ENCODE data around the gene EME2. TPM values are rescaled to one million over a fixed set of nuclear protein-coding genes. Genes with fewer than 3 reads are reported as not detected.

EME2 gene
- total RNA-seq, 4 donors from 2014 or later, result 12.8 to 31.8 (median 22.0) TPM

DNA sequence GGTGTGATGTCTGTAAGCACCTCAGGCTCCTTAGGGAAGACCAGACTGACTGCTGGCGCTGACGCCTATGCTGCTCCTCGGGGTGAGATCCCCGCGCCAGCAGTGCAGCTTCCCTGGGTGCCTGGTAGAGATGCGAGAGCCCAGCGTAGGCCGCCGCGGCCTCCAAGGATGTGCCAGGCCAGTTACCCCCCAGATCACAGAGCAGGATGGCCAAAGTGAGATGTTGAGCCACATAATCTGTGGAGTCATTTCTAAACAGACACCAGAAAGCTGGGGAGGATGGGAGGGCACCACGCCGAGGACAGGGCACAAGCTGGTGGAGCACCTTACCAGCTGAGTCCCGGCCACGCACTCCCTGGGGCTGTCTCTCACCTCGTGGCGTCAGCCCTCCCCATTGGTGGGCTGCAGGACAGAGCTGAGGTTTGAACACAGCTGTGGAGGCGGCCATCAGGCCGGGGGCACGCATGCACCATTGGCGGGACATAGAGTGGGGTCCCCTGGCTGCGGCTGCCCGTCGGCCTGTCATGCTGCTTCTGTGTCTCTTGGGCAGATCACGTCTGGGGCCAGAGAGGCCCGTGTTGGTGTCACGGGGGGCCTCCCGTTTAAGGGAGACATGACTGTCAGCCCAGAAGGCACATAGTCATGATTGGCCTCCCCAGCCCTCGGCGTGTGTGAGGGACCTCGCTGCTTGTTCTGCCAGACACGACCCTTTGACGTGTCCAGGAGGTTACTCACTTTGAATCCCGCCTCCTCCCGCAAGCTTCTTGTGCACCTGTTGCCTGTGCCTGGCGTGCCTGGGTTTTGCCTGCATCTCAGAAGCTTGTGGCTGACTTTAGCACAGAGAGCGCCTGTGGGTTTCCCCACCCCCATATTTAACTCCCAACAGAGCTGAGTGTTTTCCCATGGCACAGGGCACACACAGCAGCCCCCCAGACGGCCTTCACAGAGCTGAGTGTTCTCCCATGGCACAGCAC lies 44.7 kb upstream of the EME2 start:
- Histone ChIP-seq H3K27me3 (no peaks in the 10 kb centered on the region), H3K4me1 (peaks cover 5 to 10% of the 10 kb centered on the region in 2 donors), H3K9me3 (no peaks in the 10 kb centered on the region), H3K36me3 (peaks cover 32% of the 10 kb centered on the region in 2 donors), H3K4me3 (replicated peaks in 1 of 3) (no peak overlapping the region), H3K27ac (no peak overlapping the region)
- DNase-seq, result no peak
- TF ChIP-seq, protein P1, sequence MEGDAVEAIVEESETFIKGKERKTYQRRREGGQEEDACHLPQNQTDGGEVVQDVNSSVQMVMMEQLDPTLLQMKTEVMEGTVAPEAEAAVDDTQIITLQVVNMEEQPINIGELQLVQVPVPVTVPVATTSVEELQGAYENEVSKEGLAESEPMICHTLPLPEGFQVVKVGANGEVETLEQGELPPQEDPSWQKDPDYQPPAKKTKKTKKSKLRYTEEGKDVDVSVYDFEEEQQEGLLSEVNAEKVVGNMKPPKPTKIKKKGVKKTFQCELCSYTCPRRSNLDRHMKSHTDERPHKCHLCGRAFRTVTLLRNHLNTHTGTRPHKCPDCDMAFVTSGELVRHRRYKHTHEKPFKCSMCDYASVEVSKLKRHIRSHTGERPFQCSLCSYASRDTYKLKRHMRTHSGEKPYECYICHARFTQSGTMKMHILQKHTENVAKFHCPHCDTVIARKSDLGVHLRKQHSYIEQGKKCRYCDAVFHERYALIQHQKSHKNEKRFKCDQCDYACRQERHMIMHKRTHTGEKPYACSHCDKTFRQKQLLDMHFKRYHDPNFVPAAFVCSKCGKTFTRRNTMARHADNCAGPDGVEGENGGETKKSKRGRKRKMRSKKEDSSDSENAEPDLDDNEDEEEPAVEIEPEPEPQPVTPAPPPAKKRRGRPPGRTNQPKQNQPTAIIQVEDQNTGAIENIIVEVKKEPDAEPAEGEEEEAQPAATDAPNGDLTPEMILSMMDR (IDR thresholded peaks at IDR 0.05), result no peak
- no peak for TF ChIP-seq POLR2A (IDR thresholded peaks at IDR 0.05)
- 92 to 93% methylated on average over 22 to 34 of the region's 37 CpGs for WGBS, 2 donors
- intact Hi-C loops (cut with DNase I), result no loop called here

DNA sequence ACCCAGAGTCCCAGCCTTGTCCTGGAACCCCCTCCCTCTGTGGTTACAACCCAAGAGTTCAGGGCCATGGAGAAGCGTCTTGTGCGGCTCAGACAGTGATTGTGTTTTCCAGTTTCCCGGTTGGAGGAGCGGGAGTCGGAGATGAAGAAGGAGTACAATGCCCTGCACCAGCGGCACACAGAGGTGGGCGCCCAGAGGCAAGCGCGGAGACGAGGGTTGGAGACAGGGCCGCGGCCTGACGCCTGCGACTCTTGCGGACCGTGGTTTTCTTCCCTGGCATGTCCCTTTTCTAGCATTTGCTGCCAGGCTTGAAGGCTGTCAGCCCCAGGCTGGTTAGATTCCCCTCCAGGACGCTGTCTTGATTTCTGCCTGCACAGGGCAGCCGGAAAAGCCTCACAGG lies 43.6 kb upstream of the EME2 start:
- Histone ChIP-seq H3K27me3 (no peaks in the 10 kb centered on the region), H3K4me1 (no peaks in the 10 kb centered on the region), H3K9me3 (no peaks in the 10 kb centered on the region), H3K36me3 (peaks cover 38 to 42% of the 10 kb centered on the region in 2 donors), H3K4me3 (replicated peaks in 1 of 3) (no peak overlapping the region), H3K27ac (no peak overlapping the region)
- no peak for DNase-seq
- TF ChIP-seq POLR2A (IDR thresholded peaks at IDR 0.05), result no peak
- TF ChIP-seq, protein P1 (IDR thresholded peaks at IDR 0.05), result no peak
- intact Hi-C loops (cut with DNase I), result no loop called here
- 95 to 97% methylated on average over 18 of the region's 18 CpGs for WGBS, 2 donors

DNA sequence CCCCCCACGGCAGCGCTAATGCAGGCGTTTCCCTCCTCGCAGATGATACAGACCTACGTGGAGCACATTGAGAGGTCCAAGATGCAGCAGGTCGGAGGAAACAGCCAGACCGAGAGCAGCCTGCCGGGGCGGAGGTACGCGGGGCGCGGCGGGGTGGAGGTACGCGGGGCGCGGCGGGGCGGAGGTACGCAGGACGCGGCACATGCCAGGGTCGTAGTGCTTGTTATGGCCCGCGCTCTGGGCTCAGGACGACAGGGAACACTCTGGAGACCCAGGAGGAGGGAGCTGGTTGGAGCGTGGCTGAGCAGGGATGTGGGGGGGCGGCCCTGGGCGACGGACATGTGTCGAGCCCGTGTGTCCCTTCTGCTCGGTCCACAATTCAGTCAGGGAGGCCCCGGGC lies 43.2 kb upstream of the EME2 start:
- H3K36me3 ChIP-seq, result peaks cover 42 to 47% of the 10 kb centered on the region in 2 donors
- TF ChIP-seq POLR2A (IDR thresholded peaks at IDR 0.05), result no peak
- TF ChIP-seq, protein P1 (IDR thresholded peaks at IDR 0.05), result no peak
- H3K9me3 ChIP-seq, result no peaks in the 10 kb centered on the region
- H3K27ac ChIP-seq, result no peak overlapping the region
- H3K27me3 ChIP-seq, result no peaks in the 10 kb centered on the region
- no peaks in the 10 kb centered on the region for H3K4me1 ChIP-seq
- 93% methylated on average over 35 of the region's 35 CpGs for WGBS, 2 donors
- no peak for DNase-seq
- H3K4me3 ChIP-seq (replicated peaks in 1 of 3), result no peak overlapping the region
- intact Hi-C loops (cut with DNase I), result no loop called here

DNA sequence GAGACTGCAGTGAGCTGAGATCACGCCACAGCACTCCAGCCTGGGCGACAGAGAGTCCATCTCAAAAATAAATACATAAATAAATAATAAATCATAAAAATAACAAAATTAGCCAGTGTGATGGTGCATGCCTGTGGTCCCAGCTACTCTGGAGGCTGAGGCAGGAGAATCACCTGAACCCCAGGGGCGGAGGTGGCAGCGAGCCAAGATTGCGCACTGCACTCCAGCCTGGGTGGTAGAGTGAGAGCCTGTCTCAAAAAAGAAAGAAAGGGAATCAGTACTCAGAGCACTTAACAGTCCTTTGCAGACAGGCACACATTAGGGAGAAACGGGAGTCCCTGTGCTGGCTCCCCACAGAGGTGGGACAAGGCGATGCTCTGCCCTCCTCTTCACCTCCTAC lies 41.5 kb upstream of the EME2 start:
- peaks cover 38 to 42% of the 10 kb centered on the region in 2 donors for H3K36me3 ChIP-seq
- no peaks in the 10 kb centered on the region for H3K27me3 ChIP-seq
- TF ChIP-seq, protein P1 (IDR thresholded peaks at IDR 0.05), result no peak
- no peaks in the 10 kb centered on the region for H3K9me3 ChIP-seq
- no peak overlapping the region for H3K4me3 ChIP-seq (replicated peaks in 1 of 3)
- intact Hi-C loops (cut with DNase I), result no loop called here
- no peak overlapping the region for H3K27ac ChIP-seq
- WGBS, 2 donors, result 95 to 97% methylated on average over 7 of the region's 7 CpGs
- no peak for DNase-seq
- no peaks in the 10 kb centered on the region for H3K4me1 ChIP-seq

DNA sequence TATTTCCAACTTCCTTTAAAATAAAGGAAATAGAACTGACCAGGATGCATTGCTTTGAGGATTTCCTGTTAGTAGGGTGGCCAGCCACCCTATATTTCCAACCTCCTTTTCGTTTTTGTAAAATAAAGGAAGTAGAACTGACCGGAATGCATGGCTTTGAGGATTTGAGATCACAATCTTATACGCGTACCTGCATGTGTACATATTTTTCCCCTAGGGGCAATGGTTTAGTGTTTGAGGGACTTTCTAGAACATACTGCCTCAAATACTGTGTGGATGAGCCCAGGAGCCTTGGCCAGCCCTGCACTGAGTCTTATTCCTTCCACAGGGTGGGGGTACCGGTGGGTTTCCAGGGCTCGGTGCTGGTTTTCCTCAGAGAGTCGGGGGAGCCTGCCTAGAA lies 41.0 kb upstream of the EME2 start:
- Histone ChIP-seq H3K4me1 (no peaks in the 10 kb centered on the region), H3K27me3 (no peaks in the 10 kb centered on the region), H3K36me3 (peaks cover 33 to 37% of the 10 kb centered on the region in 2 donors), H3K9me3 (no peaks in the 10 kb centered on the region), H3K27ac (no peak overlapping the region), H3K4me3 (replicated peaks in 1 of 3) (no peak overlapping the region)
- no peak for DNase-seq
- TF ChIP-seq POLR2A (IDR thresholded peaks at IDR 0.05), result no peak
- TF ChIP-seq, protein P1 (IDR thresholded peaks at IDR 0.05), result no peak
- 78 to 85% methylated on average over 6 to 7 of the region's 7 CpGs for WGBS, 2 donors
- intact Hi-C loops (cut with DNase I), result no loop called here

Measured in thyroid gland (tissue), 4 donors.